Smooth muscle cell (in vitro differentiated cells): ENCODE measurements around the gene ZNRF1. TPM values are rescaled to one million over a fixed set of nuclear protein-coding genes. Genes with fewer than 3 reads are reported as not detected.

Source experiments
- DNase-seq: peaks from one replicate; lab custom pipeline; 2025; ENCODE audit not compliant: unreplicated experiment; lab: John Stamatoyannopoulos, UW
- H2AFZ ChIP-seq: fragments of 200-600 bp; sonication (generic); 2 replicates; pipeline ENCODE4 v1.6.0; 2016; ENCODE audit warnings: antibody characterized with exemption, low read depth, mild to moderate bottlenecking
- H3F3A ChIP-seq: fragments of 200-600 bp; sonication (generic); 2 replicates; pipeline ENCODE4 v1.6.0; 2017; ENCODE audit warnings: antibody characterized with exemption, low read depth
- H3K27ac ChIP-seq: fragments of 200-600 bp; sonication (generic); 2 replicates; pipeline ENCODE4 v1.5.1; 2016; ENCODE audit warnings: low read depth, mild to moderate bottlenecking
- H3K27me3 ChIP-seq: fragments of 200-600 bp; sonication (generic); 2 replicates; pipeline ENCODE4 v1.6.1; 2016; ENCODE audit warnings: low read depth, mild to moderate bottlenecking
- H3K36me3 ChIP-seq: fragments of 200-600 bp; sonication (generic); 2 replicates; pipeline ENCODE4 v1.5.1; 2016; ENCODE audit warnings: low read depth
- H3K4me1 ChIP-seq: fragments of 200-600 bp; sonication (generic); 2 replicates; pipeline ENCODE4 v1.5.1; 2016; ENCODE audit warnings: low read depth
- H3K4me2 ChIP-seq: fragments of 200-600 bp; sonication (generic); 2 replicates; pipeline ENCODE4 v1.6.0; 2016; ENCODE audit warnings: mild to moderate bottlenecking
- H3K4me3 ChIP-seq: fragments of 200-600 bp; sonication (generic); 2 replicates; pipeline ENCODE4 v1.5.1; 2016; ENCODE audit warnings: mild to moderate bottlenecking
- H3K79me2 ChIP-seq: fragments of 200-600 bp; sonication (generic); 2 replicates; pipeline ENCODE4 v1.6.0; 2016; ENCODE audit warnings: low read depth, mild to moderate bottlenecking
- H3K9ac ChIP-seq: fragments of 200-600 bp; sonication (generic); 2 replicates; pipeline ENCODE4 v1.6.0; 2016; ENCODE audit warnings: low read depth
- H3K9me3 ChIP-seq: fragments of 200-600 bp; sonication (generic); replicated peaks from 2 replicates; pipeline ENCODE4 v1.5.1; 2016; ENCODE audit warnings: low read depth
- H4K20me1 ChIP-seq: fragments of 200-600 bp; sonication (generic); 2 replicates; pipeline ENCODE4 v1.6.0; 2016; ENCODE audit warnings: low read depth
- WGBS: methylation state at CpG from one replicate; pipeline ENCODE4 v1.1.7; 2016; ENCODE audit warnings: low lambda C conversion rate; 5-methylcytosine and 5-hydroxymethylcytosine counted together
- polyA plus RNA-seq: library from polyadenylated mRNA; unstranded; fragments of >200 nt; fragmentation: Nextera tagmentation; extraction: Ambion mirVana; gene quantifications from 2 replicates; pipeline ENCODE4 v1.2.1, GENCODE V29; 2016
- total RNA-seq: library from RNA; depleted of rRNA; stranded (reverse); fragments of >200 nt; gene quantifications from 2 replicates; pipeline ENCODE4 v1.2.3, GENCODE V29; 2014
- TF ChIP-seq, protein P1 (sequence below): fragments of 200-600 bp; sonication (generic); IDR thresholded peaks from 2 replicates; pipeline ENCODE4 v1.5.1; 2017; ENCODE audit warnings: borderline replicate concordance, mild to moderate bottlenecking, antibody characterized with exemption; ENCODE audit not compliant: insufficient read depth, poor library complexity, severe bottlenecking

Gene ZNRF1
- total and polyA plus RNA-seq, 2 experiments from 2014 or later: 18.2 to 45.4 TPM

DNA sequence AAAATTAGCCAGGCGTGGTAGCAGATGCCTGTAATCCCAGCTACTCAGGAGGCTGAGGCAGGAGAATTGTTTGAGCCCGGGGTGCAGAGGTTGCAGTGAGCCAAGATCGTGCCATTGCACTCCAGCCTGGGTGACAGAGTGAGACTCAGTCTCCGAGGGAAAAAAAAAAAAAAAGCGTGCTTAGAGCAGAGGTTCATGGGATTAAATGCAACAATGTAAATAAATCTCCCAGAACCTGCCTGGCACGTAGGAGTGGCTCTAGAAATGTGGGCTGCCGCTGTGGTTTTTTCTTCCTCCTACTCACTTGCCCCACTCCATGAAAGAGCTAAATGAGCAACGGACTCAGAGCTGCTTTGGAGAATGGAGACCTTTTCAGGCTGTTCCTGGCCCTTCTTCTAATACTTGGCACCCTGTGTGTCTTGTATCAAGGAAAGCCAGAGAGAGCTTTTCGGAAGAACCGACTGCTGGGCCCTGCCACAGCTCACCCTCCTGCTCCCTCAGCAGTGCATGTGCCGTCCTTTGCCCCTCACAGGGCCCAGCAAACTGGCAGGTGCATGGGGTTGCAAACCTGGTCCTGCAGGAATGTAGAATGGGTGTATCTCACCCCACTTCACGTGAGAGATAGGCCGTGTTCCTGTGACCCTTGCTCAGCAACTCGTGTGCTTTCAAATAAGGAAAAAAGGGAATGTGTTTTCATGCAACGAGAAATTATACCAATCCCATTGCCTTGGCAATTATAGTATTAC lies 65.8 kb downstream of the ZNRF1 start:
- Histone ChIP-seq H3K36me3 (no peaks in the 10 kb centered on the region), H3K4me1 (peaks cover 9% of the 10 kb centered on the region), H3K27ac (no peak overlapping the region), H3K4me2 (no peak overlapping the region), H2AFZ (no peak overlapping the region), H3K27me3 (no peaks in the 10 kb centered on the region), H3F3A (no peaks in the 10 kb centered on the region), H3K9ac (no peak overlapping the region), H3K4me3 (no peak overlapping the region), H3K9me3 (no peaks in the 10 kb centered on the region), H4K20me1 (peaks cover 99% of the 10 kb centered on the region), H3K79me2 (peaks cover 71% of the 10 kb centered on the region)
- TF ChIP-seq, protein P1, sequence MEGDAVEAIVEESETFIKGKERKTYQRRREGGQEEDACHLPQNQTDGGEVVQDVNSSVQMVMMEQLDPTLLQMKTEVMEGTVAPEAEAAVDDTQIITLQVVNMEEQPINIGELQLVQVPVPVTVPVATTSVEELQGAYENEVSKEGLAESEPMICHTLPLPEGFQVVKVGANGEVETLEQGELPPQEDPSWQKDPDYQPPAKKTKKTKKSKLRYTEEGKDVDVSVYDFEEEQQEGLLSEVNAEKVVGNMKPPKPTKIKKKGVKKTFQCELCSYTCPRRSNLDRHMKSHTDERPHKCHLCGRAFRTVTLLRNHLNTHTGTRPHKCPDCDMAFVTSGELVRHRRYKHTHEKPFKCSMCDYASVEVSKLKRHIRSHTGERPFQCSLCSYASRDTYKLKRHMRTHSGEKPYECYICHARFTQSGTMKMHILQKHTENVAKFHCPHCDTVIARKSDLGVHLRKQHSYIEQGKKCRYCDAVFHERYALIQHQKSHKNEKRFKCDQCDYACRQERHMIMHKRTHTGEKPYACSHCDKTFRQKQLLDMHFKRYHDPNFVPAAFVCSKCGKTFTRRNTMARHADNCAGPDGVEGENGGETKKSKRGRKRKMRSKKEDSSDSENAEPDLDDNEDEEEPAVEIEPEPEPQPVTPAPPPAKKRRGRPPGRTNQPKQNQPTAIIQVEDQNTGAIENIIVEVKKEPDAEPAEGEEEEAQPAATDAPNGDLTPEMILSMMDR: no peak
- WGBS: 83% methylated on average over 15 of the region's 15 CpGs
- no peak for DNase-seq

- whole genome bisulfite sequencing: 96% methylated on average over 10 of the region's 10 CpGs
- Histone ChIP-seq H3K9ac (no peak overlapping the region), H3K4me2 (no peak overlapping the region), H3F3A (no peaks in the 10 kb centered on the region), H3K4me3 (peak overlapping the region; percentile 2), H3K27me3 (no peaks in the 10 kb centered on the region), H3K27ac (no peak overlapping the region), H4K20me1 (peaks cover 99% of the 10 kb centered on the region), H3K36me3 (no peaks in the 10 kb centered on the region), H3K79me2 (peaks cover 67% of the 10 kb centered on the region), H3K4me1 (peaks cover 9% of the 10 kb centered on the region), H3K9me3 (no peaks in the 10 kb centered on the region), H2AFZ (no peak overlapping the region)
- TF ChIP-seq, protein P1: no peak
- DNase-seq: no peak
Measured at GRCh38 chr16:75065149-75065505, 66.3 kb downstream of the ZNRF1 start.

GRCh38 chr16:75065521-75066149 lies 66.8 kb downstream of the ZNRF1 start:
- WGBS: 95% methylated on average over 7 of the region's 7 CpGs
- H3K4me1 ChIP-seq: peaks cover 9% of the 10 kb centered on the region
- peaks cover 64% of the 10 kb centered on the region for H3K79me2 ChIP-seq
- no peak overlapping the region for H3K27ac ChIP-seq
- H3K9ac ChIP-seq: no peak overlapping the region
- no peaks in the 10 kb centered on the region for H3F3A ChIP-seq
- H3K4me3 ChIP-seq: peak overlapping the region; percentile 2
- no peak for DNase-seq
- no peak overlapping the region for H3K4me2 ChIP-seq
- H3K27me3 ChIP-seq: no peaks in the 10 kb centered on the region
- no peaks in the 10 kb centered on the region for H3K36me3 ChIP-seq
- TF ChIP-seq, protein P1: no peak
- H4K20me1 ChIP-seq: peaks cover 100% of the 10 kb centered on the region
- H3K9me3 ChIP-seq: no peaks in the 10 kb centered on the region
- H2AFZ ChIP-seq: no peak overlapping the region
